Stomach (tissue), 19 donors: Measurements from ENCODE around the gene GPR149. TPM values are rescaled to one million over a fixed set of nuclear protein-coding genes. Genes with fewer than 3 reads are reported as not detected.

Experiments used
- DNase-seq, 2 donors: peaks; one replicate each; pipeline versions ENCODE4 v3.0.0 to v3.0.0-alpha.2; 2013 to 2019
- H3K27ac ChIP-seq, 5 donors: fragments of 200-600 bp in 4 of 5; sonication (generic) in 4 of 5; one replicate each; pipeline ENCODE4 v1.5.1; 2013 to 2019; ENCODE audit warnings: mild to moderate bottlenecking in 1 of 5, moderate library complexity in 1 of 5
- H3K27me3 ChIP-seq, 3 donors: fragments of 200-600 bp; sonication (generic); one replicate each; pipeline ENCODE4 v1.5.1; 2017 to 2019; ENCODE audit warnings: mixed run types in 1 of 3
- H3K36me3 ChIP-seq, 4 donors: fragments of 200-600 bp; sonication (generic); 1 replicate in 3 of 4; 2 replicates in 1 of 4; pipeline ENCODE4 v1.5.1; 2016 to 2019
- H3K4me1 ChIP-seq, 4 donors: fragments of 200-600 bp; sonication (generic); one replicate each; pipeline ENCODE4 v1.5.1; 2016 to 2019
- H3K4me3 ChIP-seq, 4 donors: fragments of 200-600 bp; sonication (generic) in 3 of 4; one replicate each; pipeline ENCODE4 v1.5.1; 2016 to 2019; ENCODE audit warnings: mild to moderate bottlenecking in 1 of 4
- H3K9me3 ChIP-seq, 4 donors: fragments of 200-600 bp; sonication (generic); one replicate each; pipeline ENCODE4 v1.5.1; 2016 to 2019
- CTCF ChIP-seq, 7 experiments: fragments of 450-650 bp in 4 of 7; fragments of 200-600 bp in 3 of 7; sonication (generic) in 3 of 7; IDR thresholded peaks; one replicate each; pipeline ENCODE4 v1.5.1; 2016 to 2019; ENCODE audit warnings: antibody characterized with exemption in 7 of 7, control low read depth in 2 of 7, mild to moderate bottlenecking in 1 of 7
- EP300 ChIP-seq: sonication (generic); formaldehyde crosslinking; IDR thresholded peaks from one replicate; pipeline ENCODE4 v1.6.1; 2017; ENCODE audit warnings: antibody characterized with exemption
- POLR2A ChIP-seq, 4 donors: fragments of 450-650 bp; IDR thresholded peaks; one replicate each; pipeline ENCODE4 v1.6.1; 2016; ENCODE audit warnings: antibody characterized with exemption in 4 of 4, control low read depth in 2 of 4, mild to moderate bottlenecking in 1 of 4, moderate library complexity in 1 of 4
- POLR2AphosphoS5 ChIP-seq, 3 donors: sonication (generic); formaldehyde crosslinking; IDR thresholded peaks; one replicate each; pipeline ENCODE4 v1.6.1; 2016; ENCODE audit warnings: antibody characterized with exemption in 3 of 3
- WGBS, 5 donors: extraction: QIAGEN DNeasy Blood & Tissue Kit in 3 of 5; methylation state at CpG; one replicate each; pipeline versions ENCODE4 v1.1.5 to v1.1.7; 2013 to 2018; 5-methylcytosine and 5-hydroxymethylcytosine counted together
- intact Hi-C: fragments of 100-400 bp; cut with DNase I; formaldehyde crosslinking; loops from one replicate; pipeline ENCODE4 v1.15.1; 2023; ENCODE audit warnings: low total_unique reads
- long read RNA-seq, 10 donors: transcript quantifications; one replicate each; lab custom pipeline, GENCODE V29; 2026
- polyA plus RNA-seq, 3 donors: library from polyadenylated mRNA; stranded (reverse); fragments of 200-250 nt; gene quantifications; one replicate each; pipeline ENCODE4 v1.2.3, GENCODE V29; 2013
- total RNA-seq, 5 donors: library from RNA; depleted of rRNA; stranded (reverse); fragments of >200 nt; gene quantifications; one replicate each; pipeline versions ENCODE4 v1.1.0 to v1.2.3, GENCODE V29; 2014 to 2016
- donor health status: healthy with polysubstance abuse.
- donor health status: Bipolar disorder and iron deficiency.
- donor health status: healthy.

Gene GPR149
- under 1 TPM in 1 of 5 donors, not detected in 4; 0.18 TPM for total RNA-seq
- not detected for polyA plus RNA-seq
- long read RNA-seq, donor 1 = 0 reads
- long read RNA-seq, donor 2 = 0 reads
- long read RNA-seq, donor 3 = 0 reads
- long read RNA-seq, donor 4 = 0 reads
- long read RNA-seq, donor 5 = 0 reads
- long read RNA-seq, donor 6 = 0 reads
- long read RNA-seq, donor 7 = 0 reads
- long read RNA-seq, donor 8 = 0 reads
- long read RNA-seq, donor 9 = 0 reads
- long read RNA-seq, donor 10 = 0 reads

DNA sequence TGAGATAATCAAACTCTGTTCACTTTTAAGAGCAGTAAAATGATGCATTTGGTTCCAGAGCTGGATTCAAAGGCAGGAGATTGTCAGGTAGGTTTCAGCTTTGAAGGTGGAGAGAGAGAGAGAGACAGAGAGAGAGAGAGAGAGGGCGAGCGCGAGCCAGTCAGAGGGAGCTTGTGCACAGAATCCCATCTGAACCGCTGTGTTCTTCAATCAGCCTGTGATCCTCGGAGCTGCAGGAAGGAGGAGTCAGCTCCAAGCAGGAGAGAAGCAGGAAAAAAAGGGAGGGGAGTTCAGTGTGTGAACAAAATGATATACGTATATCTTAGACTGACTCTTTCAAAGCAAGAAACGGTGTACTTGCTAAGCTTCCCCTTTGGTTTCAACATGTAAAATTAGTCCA lies at the start of gene GPR149:
TSS of gene GPR149 (minus strand) at position 177 of the 400 bp plus-strand sequence. CDS start 575 bp downstream, outside the sequence.
- H3K4me3 ChIP-seq = peak within 1 kb of the TSS; percentile 21 to 48 (median 33)
- intact Hi-C loops = no loop called here
- peaks cover 7 to 28% (median 19%) of the 10 kb centered on the region in 4 donors for H3K4me1 ChIP-seq
- TF ChIP-seq POLR2AphosphoS5 (IDR thresholded peaks at IDR 0.05) = no peak
- peak in 1 of 7 experiments; percentile 21 for TF ChIP-seq CTCF (IDR thresholded peaks at IDR 0.05)
- H3K27me3 ChIP-seq = peaks cover 0 to 36% (median 21%) of the 10 kb centered on the region in 3 donors
- no peak within 1 kb of the TSS for H3K27ac ChIP-seq
- H3K36me3 ChIP-seq = no peaks in the 10 kb centered on the region
- 5 to 15% (median 10%) methylated on average over 7 of the region's 7 CpGs for WGBS, 5 donors
- peak in 1 of 2 donors; percentile 57 for DNase-seq
- no peaks in the 10 kb centered on the region for H3K9me3 ChIP-seq

DNA sequence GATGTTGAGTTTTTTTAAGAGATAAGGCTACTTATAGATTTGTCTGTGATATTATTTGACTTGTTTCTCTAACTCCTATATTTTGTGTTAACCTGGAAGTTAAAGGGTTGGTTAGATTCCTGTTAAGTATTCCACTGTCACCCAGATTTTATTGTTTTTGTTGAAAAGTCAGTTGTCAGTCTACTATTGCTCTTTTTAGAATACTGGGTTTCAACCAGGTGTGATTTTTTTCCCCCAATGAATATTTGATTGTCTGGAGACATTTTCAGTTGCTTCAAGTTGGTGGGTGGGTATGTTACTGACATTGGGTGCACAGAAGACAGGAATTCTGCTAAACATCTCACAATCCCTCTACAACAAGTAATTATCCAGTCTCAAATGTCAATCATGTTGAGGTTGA lies 43.8 kb upstream of the GPR149 start:
- Histone ChIP-seq H3K9me3 (peaks cover 0 to 13% (median 2%) of the 10 kb centered on the region in 4 donors), H3K36me3 (no peaks in the 10 kb centered on the region), H3K27ac (no peak overlapping the region), H3K4me3 (no peak overlapping the region), H3K27me3 (no peaks in the 10 kb centered on the region), H3K4me1 (no peaks in the 10 kb centered on the region)
- intact Hi-C loops = no loop called here
- TF ChIP-seq EP300 (no peak), POLR2AphosphoS5 (IDR thresholded peaks at IDR 0.05) (no peak), CTCF (IDR thresholded peaks at IDR 0.05) (no peak), POLR2A (IDR thresholded peaks at IDR 0.05) (no peak)
- DNase-seq = no peak

GRCh38 chr3:154469585-154469984 lies 39.6 kb upstream of the GPR149 start:
- TF ChIP-seq POLR2AphosphoS5 (IDR thresholded peaks at IDR 0.05) = no peak
- no peak for TF ChIP-seq POLR2A (IDR thresholded peaks at IDR 0.05)
- TF ChIP-seq EP300 = no peak
- TF ChIP-seq CTCF (IDR thresholded peaks at IDR 0.05) = no peak
- DNase-seq = no peak
- Histone ChIP-seq H3K27me3 (no peaks in the 10 kb centered on the region), H3K9me3 (peaks cover 0 to 13% (median 2%) of the 10 kb centered on the region in 4 donors), H3K36me3 (no peaks in the 10 kb centered on the region), H3K4me1 (no peaks in the 10 kb centered on the region), H3K4me3 (no peak overlapping the region), H3K27ac (no peak overlapping the region)
- 79 to 97% (median 90%) methylated on average over 1 of the region's 1 CpG for WGBS, 5 donors
- intact Hi-C loops = no loop called here

- intact Hi-C loops = no loop called here
- TF ChIP-seq EP300 = no peak
- TF ChIP-seq CTCF (IDR thresholded peaks at IDR 0.05) = no peak
- TF ChIP-seq POLR2AphosphoS5 (IDR thresholded peaks at IDR 0.05) = no peak
- TF ChIP-seq POLR2A (IDR thresholded peaks at IDR 0.05) = no peak
- no peak overlapping the region for H3K27ac ChIP-seq
- no peaks in the 10 kb centered on the region for H3K36me3 ChIP-seq
- H3K9me3 ChIP-seq = no peaks in the 10 kb centered on the region
- H3K4me3 ChIP-seq = no peak overlapping the region
- no peak for DNase-seq
- H3K4me1 ChIP-seq = no peaks in the 10 kb centered on the region
- no peaks in the 10 kb centered on the region for H3K27me3 ChIP-seq
Measured at GRCh38 chr3:154464440-154465190, 34.6 kb upstream of the GPR149 start.
